GM12878 (cell line): ENCODE data around the gene GFAP. TPM values are rescaled to one million over a fixed set of nuclear protein-coding genes. Genes with fewer than 3 reads are reported as not detected.

Source experiments
- ATAC-seq: fragments of 200-7000 bp; cut with Tn5 transposase; 3 replicates; pipeline ENCODE4 v1.9.1; 2020; ENCODE audit warnings: mild to moderate bottlenecking, moderate library complexity
- BruUV-seq: library from RNA; stranded (reverse); fragments of 400-500 nt; replicated peaks from 2 replicates; lab custom pipeline; 2021; lab: Mats Ljungman, UMichigan
- CTCF ChIA-PET: fragments of 300-600 bp; sonication (Branson Sonifier 250); formaldehyde crosslinking; extraction: SDS; loops from one replicate; lab custom pipeline; 2021; ENCODE audit warnings: inconsistent platforms; lab: Yijun Ruan, JAX
- POLR2A ChIA-PET: fragments of 350-600 bp; formaldehyde crosslinking; extraction: SDS; loops from one replicate; lab custom pipeline; 2021; ENCODE audit warnings: inconsistent platforms; lab: Charles Lee
- RAD21 ChIA-PET: fragments of 300-600 bp; sonication (Branson Sonifier 250); formaldehyde crosslinking; loops from one replicate; lab custom pipeline; 2023; ENCODE audit warnings: antibody characterized with exemption; ENCODE audit not compliant: unreplicated experiment; lab: Charles Lee
- SMC1A ChIA-PET: fragments of 300-600 bp; sonication (Branson Sonifier 250); formaldehyde crosslinking; loops from one replicate; lab custom pipeline; 2023; ENCODE audit not compliant: unreplicated experiment, uncharacterized antibody; lab: Charles Lee
- DNase-seq: peaks from one replicate; pipeline ENCODE4 v3.0.0-alpha.2; 2011; ENCODE audit warnings: low read depth, low spot score
- FAIRE-seq: peaks from 3 replicates; lab custom pipeline; 2011; peaks lifted over from hg19 to GRCh38; lab: Jason Lieb, UNC
- H2AFZ ChIP-seq: 2 replicates; pipeline ENCODE4 v1.6.0; 2011; ENCODE audit warnings: low read depth, low read length, control low read depth; ENCODE audit not compliant: control insufficient read depth
- H3K27ac ChIP-seq: 2 replicates; pipeline ENCODE4 v1.5.1; 2011; ENCODE audit warnings: control low read depth; ENCODE audit not compliant: control insufficient read depth, insufficient read depth
- H3K27me3 ChIP-seq, 2 experiments: replicated peaks in 1 of 2; 2 replicates each; pipeline versions ENCODE4 v1.6.0 to v1.6.1; 2011; ENCODE audit warnings: low read length in 1 of 2; ENCODE audit not compliant: control insufficient read depth in 2 of 2, insufficient read depth in 2 of 2
- H3K36me3 ChIP-seq, 2 experiments: 2 replicates each; pipeline ENCODE4 v1.5.1; 2011; ENCODE audit warnings: low read length in 1 of 2; ENCODE audit not compliant: control insufficient read depth in 2 of 2, insufficient read depth in 2 of 2
- H3K4me1 ChIP-seq: 2 replicates; pipeline ENCODE4 v1.6.1; 2011; ENCODE audit warnings: mild to moderate bottlenecking, low read length, moderate library complexity, mixed read lengths; ENCODE audit not compliant: control insufficient read depth, insufficient read depth
- H3K4me2 ChIP-seq: 2 replicates; pipeline ENCODE4 v1.6.0; 2011; ENCODE audit warnings: control low read depth; ENCODE audit not compliant: control insufficient read depth, insufficient read depth
- H3K4me3 ChIP-seq: fragments of 200-600 bp; sonication (generic); 2 replicates; pipeline ENCODE4 v1.5.1; 2016
- H3K79me2 ChIP-seq: 2 replicates; pipeline ENCODE4 v1.6.0; 2011; ENCODE audit warnings: low read length; ENCODE audit not compliant: control insufficient read depth, insufficient read depth
- H3K9ac ChIP-seq: 2 replicates; pipeline ENCODE4 v1.8.0; 2011; ENCODE audit warnings: low read length, control low read depth, mixed read lengths; ENCODE audit not compliant: control insufficient read depth, insufficient read depth
- H3K9me3 ChIP-seq: replicated peaks from 3 replicates; pipeline ENCODE4 v1.5.1; 2011; ENCODE audit warnings: mild to moderate bottlenecking, low read length; ENCODE audit not compliant: control insufficient read depth, insufficient read depth
- H4K20me1 ChIP-seq: 2 replicates; pipeline ENCODE4 v1.6.0; 2011; ENCODE audit not compliant: control insufficient read depth, insufficient read depth
- BHLHE40 ChIP-seq, 2 experiments: fragments of 450-650 bp in 1 of 2; IDR thresholded peaks; 2 replicates each; pipeline ENCODE4 v1.6.1; 2011 to 2017; ENCODE audit warnings: low read depth in 2 of 2, borderline replicate concordance in 1 of 2, improper control_type of control experiment in 1 of 2, low read length in 1 of 2, mild to moderate bottlenecking in 1 of 2
- CHD2 ChIP-seq: IDR thresholded peaks from 2 replicates; pipeline ENCODE4 v1.6.1; 2011; ENCODE audit warnings: low read depth, low read length, improper control_type of control experiment, borderline replicate concordance
- JUNB ChIP-seq: IDR thresholded peaks from 2 replicates; pipeline ENCODE4 v1.6.1; 2016; ENCODE audit warnings: antibody characterized with exemption, mild to moderate bottlenecking
- NBN ChIP-seq: fragments of 450-650 bp; IDR thresholded peaks from 2 replicates; pipeline ENCODE4 v1.6.1; 2016
- NFIC ChIP-seq: IDR thresholded peaks from 2 replicates; pipeline ENCODE4 v1.6.1; 2012; ENCODE audit warnings: low read depth, mild to moderate bottlenecking, inconsistent platforms, low read length, moderate library complexity
- NFXL1 ChIP-seq: fragments of 450-650 bp; IDR thresholded peaks from 2 replicates; pipeline ENCODE4 v1.6.1; 2017; ENCODE audit warnings: antibody characterized with exemption, mild to moderate bottlenecking, borderline replicate concordance
- PAX5 ChIP-seq: IDR thresholded peaks from 2 replicates; pipeline ENCODE4 v1.6.1; 2011; ENCODE audit warnings: low read depth, low read length, borderline replicate concordance
- PAX8 ChIP-seq: fragments of 450-650 bp; IDR thresholded peaks from 2 replicates; pipeline ENCODE4 v1.6.1; 2017; ENCODE audit warnings: mild to moderate bottlenecking, moderate library complexity
- RB1 ChIP-seq: fragments of 450-650 bp; formaldehyde crosslinking; IDR thresholded peaks from 2 replicates; pipeline ENCODE4 v1.6.1; 2017; ENCODE audit warnings: mild to moderate bottlenecking, borderline replicate concordance
- SMAD5 ChIP-seq: IDR thresholded peaks from 2 replicates; pipeline ENCODE4 v1.6.1; 2016; ENCODE audit warnings: antibody characterized with exemption, low read depth
- ZNF274 ChIP-seq: IDR thresholded peaks from one replicate; pipeline ENCODE4 v1.8.0; 2011; ENCODE audit not compliant: insufficient read length, insufficient read depth
- ZNF622 ChIP-seq: fragments of 450-650 bp; IDR thresholded peaks from 2 replicates; pipeline ENCODE4 v1.6.1; 2017; ENCODE audit warnings: mild to moderate bottlenecking, inconsistent platforms
- WGBS: methylation state at CpG from one replicate; pipeline ENCODE4 v1.1.6; 2016; ENCODE audit warnings: low lambda C conversion rate; ENCODE audit not compliant: insufficient replicate concordance, insufficient coverage; ENCODE audit errors: missing lambda C conversion rate; 5-methylcytosine and 5-hydroxymethylcytosine counted together
- in situ Hi-C: fragments of 300-500 bp; cut with MboI; formaldehyde crosslinking; loops from 9 replicates; pipeline ENCODE4 v1.14.3; 2018; ENCODE audit warnings: mixed read lengths
- intact Hi-C: fragments of 100-400 bp; cut with micrococcal nuclease; formaldehyde crosslinking; loops from one replicate; pipeline ENCODE4 v1.14.2; 2022; ENCODE audit not compliant: unreplicated experiment
- polyA plus RNA-seq, 11 experiments: library from polyadenylated mRNA; depleted of rRNA in 4 of 11; unstranded in 6 of 11; stranded (reverse) in 5 of 11; fragments of >200 nt; fragmentation: Nextera tagmentation in 4 of 11; fragmentation: Illumina TruSeq in 1 of 11; extraction: Ambion mirVana in 4 of 11; extraction: Trizol in 1 of 11; gene quantifications; 1 replicate in 1 of 11; 2 replicates in 10 of 11; pipeline versions ENCODE4 v1.2.1 to v1.2.3, GENCODE V29; 2011 to 2016; ENCODE audit warnings: inconsistent platforms in 2 of 11, missing spikeins in 2 of 11, low read depth in 1 of 11
- total RNA-seq, 4 experiments: library from RNA; depleted of rRNA in 3 of 4; stranded (reverse); fragments of >200 nt in 3 of 4; fragmentation: Illumina TruSeq in 1 of 4; extraction: Trizol in 1 of 4; gene quantifications; 2 replicates each; pipeline versions ENCODE4 v1.2.1 to v1.2.3, GENCODE V29; 2013 to 2021
- TF ChIP-seq, protein P1 (sequence below): IDR thresholded peaks from 2 replicates; pipeline ENCODE4 v1.6.1; 2011; ENCODE audit warnings: low read depth, low read length, improper control_type of control experiment, borderline replicate concordance

The GFAP gene
- total and polyA plus RNA-seq, 10 of the 15 experiments (the other 5 are each of a cell fraction or from before 2014, with no cell fraction given) = 0.04 to 0.25 TPM; not detected in 8

GRCh38 chr17:44913676-44914075, 1.6 kb downstream of the GFAP start:
- no peaks in the 10 kb centered on the region for H3K79me2 ChIP-seq
- H3K9me3 ChIP-seq = no peaks in the 10 kb centered on the region
- no peaks in the 10 kb centered on the region; a peak in 3 of 4 replicates for H3K27me3 ChIP-seq
- no peak overlapping the region for H3K4me3 ChIP-seq
- RAD21 ChIA-PET = interaction anchor here (1.1 kb wide), 1 partner anchor 13 kb away, joined by 3 read pairs; no protein-coding TSS in a partner anchor
- no peak for ATAC-seq
- intact Hi-C loops = no loop called here
- H3K36me3 ChIP-seq = no peaks in the 10 kb centered on the region
- no peak for FAIRE-seq
- CTCF ChIA-PET = interaction anchor here (0.6 to 1.2 kb wide), 3 partner anchors 8 to 202 kb away, joined by 3 to 4 read pairs (median 4); no protein-coding TSS in a partner anchor
- H3K4me2 ChIP-seq = no peak overlapping the region
- DNase-seq = no peak
- no peak overlapping the region for H3K9ac ChIP-seq
- H3K27ac ChIP-seq = no peak overlapping the region
- SMC1A ChIA-PET = no interaction called here
- in situ Hi-C loops = no loop called here
- POLR2A ChIA-PET = no interaction called here
- no peak overlapping the region for H2AFZ ChIP-seq
- peaks cover 6% of the 10 kb centered on the region for H3K4me1 ChIP-seq
- WGBS = 25% methylated on average over 6 of the region's 6 CpGs
- H4K20me1 ChIP-seq = no peaks in the 10 kb centered on the region
- TF ChIP-seq ZNF274 = no peak
- no TSS peak for BruUV-seq

GRCh38 chr17:44912763-44913544, 2.3 kb downstream of the GFAP start:
- no peaks in the 10 kb centered on the region for H3K9me3 ChIP-seq
- ChIA-PET SMC1A (no interaction called here), RAD21 (interaction anchor here (1.1 kb wide), 1 partner anchor 12 kb away, joined by 3 read pairs; no protein-coding TSS in a partner anchor), CTCF (interaction anchor here (1.0 to 1.2 kb wide), 2 partner anchors 8 to 186 kb away, joined by 3 to 4 read pairs; no protein-coding TSS in a partner anchor), POLR2A (no interaction called here)
- H2AFZ ChIP-seq = no peak overlapping the region
- in situ Hi-C loops = no loop called here
- DNase-seq (no peak), FAIRE-seq (no peak), ATAC-seq (no peak)
- intact Hi-C loops = no loop called here
- no peaks in the 10 kb centered on the region for H4K20me1 ChIP-seq
- H3K4me3 ChIP-seq = no peak overlapping the region
- no peak overlapping the region for H3K27ac ChIP-seq
- no peak overlapping the region for H3K4me2 ChIP-seq
- H3K9ac ChIP-seq = no peak overlapping the region
- H3K27me3 ChIP-seq = no peaks in the 10 kb centered on the region; a peak in 3 of 4 replicates
- BruUV-seq = no TSS peak
- no peaks in the 10 kb centered on the region for H3K36me3 ChIP-seq
- H3K79me2 ChIP-seq = no peaks in the 10 kb centered on the region
- peaks cover 6% of the 10 kb centered on the region for H3K4me1 ChIP-seq
- 52% methylated on average over 12 of the region's 14 CpGs for WGBS
- TF ChIP-seq BHLHE40 (IDR thresholded peaks at IDR 0.05; ENCODE audit: borderline replicate concordance in 1 of 2, low read depth in 2 of 2, low read length in 1 of 2) = no peak
- no peak for TF ChIP-seq RB1
- no peak for TF ChIP-seq NBN
- TF ChIP-seq, protein P1, sequence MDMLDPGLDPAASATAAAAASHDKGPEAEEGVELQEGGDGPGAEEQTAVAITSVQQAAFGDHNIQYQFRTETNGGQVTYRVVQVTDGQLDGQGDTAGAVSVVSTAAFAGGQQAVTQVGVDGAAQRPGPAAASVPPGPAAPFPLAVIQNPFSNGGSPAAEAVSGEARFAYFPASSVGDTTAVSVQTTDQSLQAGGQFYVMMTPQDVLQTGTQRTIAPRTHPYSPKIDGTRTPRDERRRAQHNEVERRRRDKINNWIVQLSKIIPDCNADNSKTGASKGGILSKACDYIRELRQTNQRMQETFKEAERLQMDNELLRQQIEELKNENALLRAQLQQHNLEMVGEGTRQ = no peak
- TF ChIP-seq ZNF622 = no peak
- TF ChIP-seq CHD2 = no peak
- no peak for TF ChIP-seq SMAD5
- TF ChIP-seq NFXL1 = no peak
- no peak for TF ChIP-seq PAX5
- no peak for TF ChIP-seq NFIC
- TF ChIP-seq JUNB = no peak
- no peak for TF ChIP-seq PAX8
